ENCODE results near the gene TRAIP.

DNA sequence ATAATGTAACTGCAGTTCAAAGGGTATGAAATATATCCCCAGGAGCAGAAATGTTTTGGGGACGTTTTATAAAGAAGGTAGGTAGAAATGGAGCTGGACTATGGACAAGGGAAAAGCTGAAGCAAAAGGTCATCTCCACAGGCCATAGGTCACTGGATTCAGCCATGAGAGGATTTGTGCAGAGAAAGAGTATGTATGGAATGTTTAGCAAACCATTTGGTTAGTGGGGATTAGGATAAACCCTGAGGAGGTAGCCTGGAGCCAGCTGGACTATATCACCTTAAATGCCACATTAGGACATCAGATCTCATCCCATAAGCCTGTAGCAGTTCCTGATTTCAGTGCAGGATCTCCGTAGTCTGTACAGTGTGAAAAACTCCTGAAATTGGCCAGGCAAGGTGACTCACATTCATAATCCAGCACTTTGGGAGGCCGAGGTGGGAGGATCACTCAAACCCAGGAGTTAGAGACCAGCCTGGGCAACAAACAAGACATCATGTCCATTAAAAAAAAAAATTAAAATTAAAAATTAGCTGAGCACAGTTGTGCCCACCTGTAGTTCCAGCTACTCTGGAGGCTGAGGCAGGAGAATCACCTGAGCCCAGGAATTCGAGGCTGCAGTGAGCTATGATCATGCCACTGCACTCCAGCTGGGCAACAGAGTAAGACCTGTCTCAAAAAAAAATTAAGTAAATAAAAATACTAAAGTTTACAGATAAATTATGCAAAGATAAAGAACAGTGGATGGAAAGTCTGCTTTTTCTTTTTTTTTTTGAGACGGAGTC, 74.8 kb downstream of the TRAIP start:
- TF ChIP-seq, protein P1, sequence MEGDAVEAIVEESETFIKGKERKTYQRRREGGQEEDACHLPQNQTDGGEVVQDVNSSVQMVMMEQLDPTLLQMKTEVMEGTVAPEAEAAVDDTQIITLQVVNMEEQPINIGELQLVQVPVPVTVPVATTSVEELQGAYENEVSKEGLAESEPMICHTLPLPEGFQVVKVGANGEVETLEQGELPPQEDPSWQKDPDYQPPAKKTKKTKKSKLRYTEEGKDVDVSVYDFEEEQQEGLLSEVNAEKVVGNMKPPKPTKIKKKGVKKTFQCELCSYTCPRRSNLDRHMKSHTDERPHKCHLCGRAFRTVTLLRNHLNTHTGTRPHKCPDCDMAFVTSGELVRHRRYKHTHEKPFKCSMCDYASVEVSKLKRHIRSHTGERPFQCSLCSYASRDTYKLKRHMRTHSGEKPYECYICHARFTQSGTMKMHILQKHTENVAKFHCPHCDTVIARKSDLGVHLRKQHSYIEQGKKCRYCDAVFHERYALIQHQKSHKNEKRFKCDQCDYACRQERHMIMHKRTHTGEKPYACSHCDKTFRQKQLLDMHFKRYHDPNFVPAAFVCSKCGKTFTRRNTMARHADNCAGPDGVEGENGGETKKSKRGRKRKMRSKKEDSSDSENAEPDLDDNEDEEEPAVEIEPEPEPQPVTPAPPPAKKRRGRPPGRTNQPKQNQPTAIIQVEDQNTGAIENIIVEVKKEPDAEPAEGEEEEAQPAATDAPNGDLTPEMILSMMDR (IDR thresholded peaks at IDR 0.05) = no peak
- no peak for TF ChIP-seq POLR2A (IDR thresholded peaks at IDR 0.05)
